ENCODE results near the gene MRGPRF.
A peak's percentile ranks its signal among the peaks of the same experiment; 100 is the strongest.

- TF ChIP-seq POLR2AphosphoS5 (IDR thresholded peaks at IDR 0.05) (peak in 2 of 3 donors; percentile 48 to 64), CTCF (IDR thresholded peaks at IDR 0.05 in 8 of 11, conservative IDR thresholded peaks at IDR 0.05 in 3 of 11) (no peak)
These were observed 2.0 kb downstream of the MRGPRF start for GRCh38 chr11:69010964-69011623.

Measured in spleen (tissue), 7 donors.